Calu3 (cell line): Measurements from ENCODE around the gene TSPAN5. TPM values are rescaled to one million over a fixed set of nuclear protein-coding genes. Genes with fewer than 3 reads are reported as not detected.
A peak's percentile ranks its signal among the peaks of the same experiment; 100 is the strongest.

Source experiments
- BruUV-seq: library from RNA; stranded (reverse); fragments of 400-500 nt; replicated peaks from 2 replicates; lab custom pipeline; 2021; lab: Mats Ljungman, UMichigan
- CTCF ChIA-PET: fragments of 300-600 bp; sonication (Branson Sonifier 250); formaldehyde crosslinking; loops from one replicate; lab custom pipeline; 2022; ENCODE audit warnings: antibody characterized with exemption; lab: Charles Lee
- DNase-seq: peaks from one replicate; pipeline ENCODE4 v3.0.0; 2022
- H3K27ac Mint-ChIP-seq: one replicate; pipeline ENCODE4 v1.8.0; 2022; ENCODE audit warnings: mixed read lengths; ENCODE audit not compliant: unreplicated experiment
- H3K27me3 Mint-ChIP-seq: one replicate; pipeline ENCODE4 v1.8.0; 2022; ENCODE audit warnings: mixed read lengths; ENCODE audit not compliant: unreplicated experiment
- H3K36me3 Mint-ChIP-seq: one replicate; pipeline ENCODE4 v1.8.0; 2022; ENCODE audit warnings: mild to moderate bottlenecking, moderate library complexity, mixed read lengths; ENCODE audit not compliant: insufficient read depth, unreplicated experiment
- H3K4me1 Mint-ChIP-seq: one replicate; pipeline ENCODE4 v1.8.0; 2022; ENCODE audit warnings: mild to moderate bottlenecking, low read depth, mixed read lengths; ENCODE audit not compliant: unreplicated experiment
- H3K4me3 Mint-ChIP-seq: one replicate; pipeline ENCODE4 v1.8.0; 2022; ENCODE audit warnings: mild to moderate bottlenecking, low read depth, moderate library complexity, mixed read lengths; ENCODE audit not compliant: unreplicated experiment
- H3K9me3 Mint-ChIP-seq: one replicate; pipeline ENCODE4 v1.8.0; 2022; ENCODE audit warnings: low read depth, mixed read lengths; ENCODE audit not compliant: unreplicated experiment
- CTCF ChIP-seq: fragments of 200-600 bp; IDR thresholded peaks from one replicate; pipeline ENCODE4 v1.8.0; 2022; ENCODE audit warnings: antibody characterized with exemption; ENCODE audit not compliant: unreplicated experiment
- intact Hi-C: fragments of 100-400 bp; cut with micrococcal nuclease; formaldehyde crosslinking; loops from one replicate; pipeline ENCODE4 v1.10.0; 2022; ENCODE audit not compliant: unreplicated experiment
- total RNA-seq: library from RNA; stranded (reverse); gene quantifications from 2 replicates; pipeline ENCODE4 v1.2.3, GENCODE V29; 2022

Gene TSPAN5
- total RNA-seq, 1 experiment from 2014 or later: 4.8 TPM

- Mint-ChIP-seq H3K27me3 (no peaks in the 10 kb centered on the region), H3K4me1 (no peaks in the 10 kb centered on the region), H3K27ac (no peak overlapping the region), H3K4me3 (no peak overlapping the region), H3K36me3 (no peaks in the 10 kb centered on the region), H3K9me3 (no peaks in the 10 kb centered on the region)
- intact Hi-C loops: no loop called here
- TF ChIP-seq CTCF: no peak
- DNase-seq: no peak
- CTCF ChIA-PET: no interaction called here
- BruUV-seq: no TSS peak
Measured at GRCh38 chr4:98669577-98669976, 11.2 kb upstream of the TSPAN5 start.

- Mint-ChIP-seq H3K36me3 (peaks cover 9% of the 10 kb centered on the region), H3K4me1 (peaks cover 33% of the 10 kb centered on the region), H3K27me3 (no peaks in the 10 kb centered on the region), H3K27ac (no peak overlapping the region), H3K4me3 (no peak overlapping the region), H3K9me3 (no peaks in the 10 kb centered on the region)
- CTCF ChIA-PET: interaction anchor here (0.5 kb wide), 1 partner anchor 137 kb away, joined by 4 read pairs; no protein-coding TSS in a partner anchor
- BruUV-seq: no TSS peak
- DNase-seq: no peak
- intact Hi-C loops: loop anchor here (5.0 kb wide), 1 partner anchor 93 kb away; no protein-coding TSS in a partner anchor
- TF ChIP-seq CTCF: no peak
Measured at GRCh38 chr4:98664959-98665358, 6.5 kb upstream of the TSPAN5 start.

GRCh38 chr4:98663226-98664006 is 5.0 kb upstream of the TSPAN5 start:
- no peak for TF ChIP-seq CTCF
- no TSS peak for BruUV-seq
- Mint-ChIP-seq H3K36me3 (peaks cover 17% of the 10 kb centered on the region), H3K27me3 (no peaks in the 10 kb centered on the region), H3K27ac (peak overlapping the region; percentile 85), H3K4me1 (peaks cover 48% of the 10 kb centered on the region), H3K4me3 (peak overlapping the region; percentile 33), H3K9me3 (no peaks in the 10 kb centered on the region)
- CTCF ChIA-PET: no interaction called here
- intact Hi-C loops: loop anchor here (5.0 kb wide), 1 partner anchor 91 kb away; no protein-coding TSS in a partner anchor
- DNase-seq: no peak

- intact Hi-C loops: loop anchor here (5.0 kb wide), 1 partner anchor 90 kb away; no protein-coding TSS in a partner anchor
Measured at GRCh38 chr4:98662626-98663225, 4.3 kb upstream of the TSPAN5 start.

More at GRCh38 chr4:98662626-98663225, 4.3 kb upstream of the TSPAN5 start:
- Mint-ChIP-seq H3K27me3 (peaks cover 3% of the 10 kb centered on the region), H3K36me3 (peaks cover 22% of the 10 kb centered on the region), H3K4me1 (peaks cover 51% of the 10 kb centered on the region), H3K9me3 (no peaks in the 10 kb centered on the region), H3K4me3 (peak overlapping the region; percentile 33), H3K27ac (peak overlapping the region; percentile 85)
- DNase-seq: no peak
- CTCF ChIA-PET: interaction anchor here (0.9 kb wide), 1 partner anchor 266 kb away, joined by 10 read pairs; the partner anchor contains the start of gene EIF4E
- no peak for TF ChIP-seq CTCF
- no TSS peak for BruUV-seq
